Measurements from ENCODE around the gene CERS6. TPM values are rescaled to one million over a fixed set of nuclear protein-coding genes. Genes with fewer than 3 reads are reported as not detected.

The CERS6 gene
- total RNA-seq, 1 experiment from 2014 or later = 8.3 TPM

DNA sequence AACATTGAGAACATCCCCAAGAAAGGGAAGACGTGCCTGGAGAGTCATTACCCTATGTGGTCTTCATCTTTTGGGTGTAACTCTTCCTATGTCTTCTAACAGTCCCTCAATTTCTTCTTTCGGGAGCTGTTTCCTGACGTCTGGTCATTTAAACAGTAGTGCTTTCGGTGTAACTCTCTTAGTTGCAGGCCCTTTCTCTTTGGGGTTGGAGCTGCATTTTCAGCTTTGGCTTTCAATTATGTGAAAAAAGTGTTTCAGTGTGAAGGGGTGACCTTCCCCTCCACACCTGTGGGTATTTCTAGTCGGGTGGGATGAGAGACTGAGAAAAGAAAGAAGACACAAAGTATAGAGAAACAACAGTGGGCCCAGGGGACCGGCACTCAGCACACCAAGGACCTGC is 105.9 kb downstream of the CERS6 start:
- ChIA-PET POLR2A (ENCODE audit: unreplicated experiment) (no interaction called here), CTCF (no interaction called here)
- Histone ChIP-seq H3K9me3 (ENCODE audit: insufficient read depth, low read depth) (no peaks in the 10 kb centered on the region), H2AFZ (no peak overlapping the region), H3K4me1 (replicated peaks; ENCODE audit: insufficient read depth) (no peaks in the 10 kb centered on the region), H3K36me3 (ENCODE audit: low read depth) (no peaks in the 10 kb centered on the region), H3K4me2 (no peak overlapping the region), H3K79me2 (ENCODE audit: low read depth) (no peaks in the 10 kb centered on the region), H3F3A (ENCODE audit: insufficient read depth, low read depth) (no peaks in the 10 kb centered on the region), H3K4me3 (no peak overlapping the region), H4K20me1 (ENCODE audit: insufficient read depth) (no peaks in the 10 kb centered on the region), H3K9me2 (ENCODE audit: insufficient read depth) (no peaks in the 10 kb centered on the region), H3K27me3 (ENCODE audit: insufficient read depth, low read depth) (no peaks in the 10 kb centered on the region), H3K27ac (no peak overlapping the region)
- no TSS peak for BruUV-seq (replicated peaks)
- TF ChIP-seq EZH2 (IDR thresholded peaks at IDR 0.05; ENCODE audit: low read depth) = no peak
- TF ChIP-seq, protein P1, sequence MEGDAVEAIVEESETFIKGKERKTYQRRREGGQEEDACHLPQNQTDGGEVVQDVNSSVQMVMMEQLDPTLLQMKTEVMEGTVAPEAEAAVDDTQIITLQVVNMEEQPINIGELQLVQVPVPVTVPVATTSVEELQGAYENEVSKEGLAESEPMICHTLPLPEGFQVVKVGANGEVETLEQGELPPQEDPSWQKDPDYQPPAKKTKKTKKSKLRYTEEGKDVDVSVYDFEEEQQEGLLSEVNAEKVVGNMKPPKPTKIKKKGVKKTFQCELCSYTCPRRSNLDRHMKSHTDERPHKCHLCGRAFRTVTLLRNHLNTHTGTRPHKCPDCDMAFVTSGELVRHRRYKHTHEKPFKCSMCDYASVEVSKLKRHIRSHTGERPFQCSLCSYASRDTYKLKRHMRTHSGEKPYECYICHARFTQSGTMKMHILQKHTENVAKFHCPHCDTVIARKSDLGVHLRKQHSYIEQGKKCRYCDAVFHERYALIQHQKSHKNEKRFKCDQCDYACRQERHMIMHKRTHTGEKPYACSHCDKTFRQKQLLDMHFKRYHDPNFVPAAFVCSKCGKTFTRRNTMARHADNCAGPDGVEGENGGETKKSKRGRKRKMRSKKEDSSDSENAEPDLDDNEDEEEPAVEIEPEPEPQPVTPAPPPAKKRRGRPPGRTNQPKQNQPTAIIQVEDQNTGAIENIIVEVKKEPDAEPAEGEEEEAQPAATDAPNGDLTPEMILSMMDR (conservative IDR thresholded peaks at IDR 0.05) = no peak
- no peak for DNase-seq
- intact Hi-C loops (cut with micrococcal nuclease; ENCODE audit: unreplicated experiment) = no loop called here

DNA sequence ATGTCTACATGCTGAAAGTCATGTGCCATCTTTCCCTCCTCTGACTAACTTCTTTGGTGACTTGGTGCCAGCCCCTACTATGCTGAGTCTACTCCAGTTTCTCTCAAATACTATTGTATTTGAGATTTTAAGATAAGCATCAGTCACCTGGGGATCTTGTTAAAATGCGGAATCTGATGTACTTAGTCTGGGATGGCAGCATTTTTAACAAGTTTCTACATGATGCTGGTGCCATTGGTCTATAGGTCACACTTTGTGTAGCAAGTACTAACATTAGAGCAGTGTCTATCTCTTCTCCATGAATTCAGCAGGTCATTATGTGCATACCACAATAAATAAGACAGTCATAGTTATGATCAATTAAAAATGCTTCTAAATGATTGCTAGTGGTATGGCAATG is 106.9 kb downstream of the CERS6 start:
- no peaks in the 10 kb centered on the region for H3K79me2 ChIP-seq (ENCODE audit: low read depth)
- TF ChIP-seq EZH2 (IDR thresholded peaks at IDR 0.05; ENCODE audit: low read depth) = no peak
- no peaks in the 10 kb centered on the region for H3K9me2 ChIP-seq (ENCODE audit: insufficient read depth)
- H3K4me2 ChIP-seq = no peak overlapping the region
- no TSS peak for BruUV-seq (replicated peaks)
- H3K27me3 ChIP-seq (ENCODE audit: insufficient read depth, low read depth) = no peaks in the 10 kb centered on the region
- POLR2A ChIA-PET (ENCODE audit: unreplicated experiment) = no interaction called here
- H2AFZ ChIP-seq = no peak overlapping the region
- intact Hi-C loops (cut with micrococcal nuclease; ENCODE audit: unreplicated experiment) = no loop called here
- no peak for DNase-seq
- no peaks in the 10 kb centered on the region for H3K4me1 ChIP-seq (replicated peaks; ENCODE audit: insufficient read depth)
- no peaks in the 10 kb centered on the region for H3K9me3 ChIP-seq (ENCODE audit: insufficient read depth, low read depth)
- no peak overlapping the region for H3K4me3 ChIP-seq
- CTCF ChIA-PET = no interaction called here
- H3F3A ChIP-seq (ENCODE audit: insufficient read depth, low read depth) = no peaks in the 10 kb centered on the region
- no peak overlapping the region for H3K27ac ChIP-seq
- H3K36me3 ChIP-seq (ENCODE audit: low read depth) = no peaks in the 10 kb centered on the region
- H4K20me1 ChIP-seq (ENCODE audit: insufficient read depth) = no peaks in the 10 kb centered on the region

DNA sequence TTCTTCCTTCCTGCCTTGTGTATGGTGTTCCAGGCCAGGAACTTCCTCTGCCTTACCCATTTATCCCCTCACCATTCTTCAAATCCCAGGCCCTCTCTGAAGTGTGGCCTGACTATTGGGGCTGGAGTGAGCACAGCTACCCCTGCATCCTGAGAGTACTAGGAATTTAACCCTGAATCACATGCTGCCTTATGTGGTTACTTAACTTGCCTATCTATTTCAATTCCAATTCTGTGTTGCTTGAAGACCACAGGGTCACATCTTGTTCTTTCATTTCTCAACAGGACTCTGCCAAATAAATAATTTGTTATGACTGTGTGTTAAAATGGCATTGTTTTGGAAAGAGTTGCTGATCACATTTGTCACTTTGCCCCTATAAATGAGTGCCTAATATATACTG is 108.6 kb downstream of the CERS6 start:
- Histone ChIP-seq H3K4me2 (no peak overlapping the region), H3K9me3 (ENCODE audit: insufficient read depth, low read depth) (no peaks in the 10 kb centered on the region), H3K4me3 (no peak overlapping the region), H3K36me3 (ENCODE audit: low read depth) (no peaks in the 10 kb centered on the region), H3K4me1 (replicated peaks; ENCODE audit: insufficient read depth) (no peaks in the 10 kb centered on the region), H3K79me2 (ENCODE audit: low read depth) (no peaks in the 10 kb centered on the region), H3K9me2 (ENCODE audit: insufficient read depth) (no peaks in the 10 kb centered on the region), H3F3A (ENCODE audit: insufficient read depth, low read depth) (no peaks in the 10 kb centered on the region), H4K20me1 (ENCODE audit: insufficient read depth) (no peaks in the 10 kb centered on the region), H3K27me3 (ENCODE audit: insufficient read depth, low read depth) (no peaks in the 10 kb centered on the region), H2AFZ (no peak overlapping the region), H3K27ac (no peak overlapping the region)
- TF ChIP-seq EZH2 (IDR thresholded peaks at IDR 0.05; ENCODE audit: low read depth) = no peak
- TF ChIP-seq, protein P1 (conservative IDR thresholded peaks at IDR 0.05) = no peak
- no peak for DNase-seq
- BruUV-seq (replicated peaks) = no TSS peak
- ChIA-PET CTCF (no interaction called here), POLR2A (ENCODE audit: unreplicated experiment) (no interaction called here)
- intact Hi-C loops (cut with micrococcal nuclease; ENCODE audit: unreplicated experiment) = no loop called here

DNA sequence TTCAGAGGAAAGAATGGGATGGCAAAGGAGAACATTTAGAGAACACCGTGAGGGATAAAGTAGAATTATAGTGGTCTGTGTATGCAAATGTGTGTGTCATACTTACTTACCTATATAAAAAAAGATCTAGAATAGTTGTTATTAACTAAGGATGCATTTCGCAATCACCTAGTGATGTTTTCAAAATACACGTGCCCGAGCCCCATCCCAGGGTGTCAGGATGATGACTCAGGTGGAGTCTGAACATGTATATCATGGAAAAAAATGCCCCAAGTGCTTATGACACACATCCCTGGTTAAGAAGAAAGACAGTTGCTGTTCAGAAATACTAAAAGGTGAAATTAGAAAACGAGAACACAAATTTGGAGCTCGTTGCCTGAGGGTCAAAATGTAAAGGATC is 109.0 kb downstream of the CERS6 start:
- H3F3A ChIP-seq (ENCODE audit: insufficient read depth, low read depth) = no peaks in the 10 kb centered on the region
- H3K4me1 ChIP-seq (replicated peaks; ENCODE audit: insufficient read depth) = no peaks in the 10 kb centered on the region
- CTCF ChIA-PET = no interaction called here
- TF ChIP-seq EZH2 (IDR thresholded peaks at IDR 0.05; ENCODE audit: low read depth) = no peak
- TF ChIP-seq, protein P1 (conservative IDR thresholded peaks at IDR 0.05) = no peak
- no peaks in the 10 kb centered on the region for H3K27me3 ChIP-seq (ENCODE audit: insufficient read depth, low read depth)
- no peak overlapping the region for H3K27ac ChIP-seq
- BruUV-seq (replicated peaks) = no TSS peak
- no peak overlapping the region for H3K4me3 ChIP-seq
- no peaks in the 10 kb centered on the region for H3K9me3 ChIP-seq (ENCODE audit: insufficient read depth, low read depth)
- no peaks in the 10 kb centered on the region for H3K9me2 ChIP-seq (ENCODE audit: insufficient read depth)
- no peak overlapping the region for H3K4me2 ChIP-seq
- POLR2A ChIA-PET (ENCODE audit: unreplicated experiment) = no interaction called here
- H4K20me1 ChIP-seq (ENCODE audit: insufficient read depth) = no peaks in the 10 kb centered on the region
- no peak for DNase-seq
- intact Hi-C loops (cut with micrococcal nuclease; ENCODE audit: unreplicated experiment) = no loop called here
- H3K79me2 ChIP-seq (ENCODE audit: low read depth) = no peaks in the 10 kb centered on the region
- no peak overlapping the region for H2AFZ ChIP-seq
- no peaks in the 10 kb centered on the region for H3K36me3 ChIP-seq (ENCODE audit: low read depth)
